Measurements from ENCODE around the gene NANOGP8. TPM values are rescaled to one million over a fixed set of nuclear protein-coding genes. Genes with fewer than 3 reads are reported as not detected.
"Not testable (repeated sequence)": the region's sequence is repeated elsewhere in the genome, so short reads cannot be mapped to it uniquely, and the experiment has no call there.

NANOGP8 gene
- total RNA-seq, result 0.44 TPM

- ATAC-seq, result not testable (repeated sequence)
Observed at GRCh38 chr15:35085176-35085919, at the start of gene NANOGP8. Gene NANOGP8, minus strand, starts transcription at chr15:35085295. Its CDS starts 185 bp downstream, at chr15:35085110.

- ATAC-seq, result no peak
Observed at GRCh38 chr15:35134299-35134698, 49.2 kb upstream of the NANOGP8 start.

GRCh38 chr15:35130245-35130644, 45.1 kb upstream of the NANOGP8 start:
- ATAC-seq, result no peak

GRCh38 chr15:35129361-35129760, 44.3 kb upstream of the NANOGP8 start:
- no peak for ATAC-seq

GRCh38 chr15:35127717-35128116, 42.6 kb upstream of the NANOGP8 start:
- ATAC-seq, result no peak

GRCh38 chr15:35126236-35126635, 41.1 kb upstream of the NANOGP8 start:
- ATAC-seq, result no peak

- ATAC-seq, result no peak
Observed at GRCh38 chr15:35123743-35124142, 38.6 kb upstream of the NANOGP8 start.

GRCh38 chr15:35121611-35122359, 36.7 kb upstream of the NANOGP8 start:
- no peak for ATAC-seq

- ATAC-seq, result no peak
Observed at GRCh38 chr15:35120173-35120572, 35.1 kb upstream of the NANOGP8 start.

- no peak for ATAC-seq
Observed at GRCh38 chr15:35118960-35119359, 33.9 kb upstream of the NANOGP8 start.

- ATAC-seq, result no peak
Observed at GRCh38 chr15:35117543-35118265, 32.6 kb upstream of the NANOGP8 start.

GRCh38 chr15:35115155-35115725, 30.1 kb upstream of the NANOGP8 start:
- no peak for ATAC-seq

GRCh38 chr15:35112346-35112745, 27.3 kb upstream of the NANOGP8 start:
- no peak for ATAC-seq

- ATAC-seq, result no peak
Observed at GRCh38 chr15:35111861-35112260, 26.8 kb upstream of the NANOGP8 start.

GRCh38 chr15:35108453-35108852, 23.4 kb upstream of the NANOGP8 start:
- ATAC-seq, result no peak

- ATAC-seq, result no peak
Observed at GRCh38 chr15:35107561-35107960, 22.5 kb upstream of the NANOGP8 start.

- ATAC-seq, result no peak
Observed at GRCh38 chr15:35107122-35107521, 22.0 kb upstream of the NANOGP8 start.

GRCh38 chr15:35104526-35105147, 19.5 kb upstream of the NANOGP8 start:
- no peak for ATAC-seq

- ATAC-seq, result no peak
Observed at GRCh38 chr15:35102186-35102585, 17.1 kb upstream of the NANOGP8 start.

GRCh38 chr15:35101335-35101734, 16.2 kb upstream of the NANOGP8 start:
- ATAC-seq, result no peak

GRCh38 chr15:35098737-35099136, 13.6 kb upstream of the NANOGP8 start:
- ATAC-seq, result no peak

- no peak for ATAC-seq
Observed at GRCh38 chr15:35095941-35096340, 10.8 kb upstream of the NANOGP8 start.

GRCh38 chr15:35092846-35093245, 7.8 kb upstream of the NANOGP8 start:
- no peak for ATAC-seq
